MM.1S (cell line): ENCODE results near the gene IL17REL.

Experiments
- DNase-seq: peaks from one replicate; pipeline ENCODE4 v3.0.0-alpha.2; 2015
- H2AFZ ChIP-seq: fragments of 300-600 bp; sonication (generic); 2 replicates; pipeline ENCODE4 v1.6.0; 2016; ENCODE audit warnings: antibody characterized with exemption, low read length
- H3F3A ChIP-seq: fragments of 300-600 bp; sonication (generic); 2 replicates; pipeline ENCODE4 v1.6.1; 2016; ENCODE audit warnings: mild to moderate bottlenecking, antibody characterized with exemption, low read length, moderate library complexity, mixed read lengths; ENCODE audit not compliant: insufficient read depth
- H3K27ac ChIP-seq: fragments of 300-600 bp; sonication (generic); 2 replicates; pipeline ENCODE4 v1.5.1; 2016; ENCODE audit warnings: mild to moderate bottlenecking, low read length
- H3K27me3 ChIP-seq: fragments of 300-600 bp; sonication (generic); replicated peaks from 2 replicates; pipeline ENCODE4 v1.6.0; 2016; ENCODE audit warnings: low read length; ENCODE audit not compliant: insufficient read depth
- H3K36me3 ChIP-seq: fragments of 300-600 bp; sonication (generic); replicated peaks from 2 replicates; pipeline ENCODE4 v1.6.1; 2016; ENCODE audit warnings: mild to moderate bottlenecking, low read length, mixed read lengths; ENCODE audit not compliant: insufficient read depth
- H3K4me1 ChIP-seq: fragments of 300-600 bp; sonication (generic); 2 replicates; pipeline ENCODE4 v1.6.1; 2016; ENCODE audit warnings: low read length, mixed read lengths
- H3K4me2 ChIP-seq: fragments of 300-600 bp; sonication (generic); 2 replicates; pipeline ENCODE4 v1.6.0; 2016; ENCODE audit warnings: low read depth, low read length
- H3K4me3 ChIP-seq: fragments of 300-600 bp; sonication (generic); 2 replicates; pipeline ENCODE4 v1.5.1; 2016; ENCODE audit warnings: low read length, mixed read lengths
- H3K79me2 ChIP-seq: fragments of 300-600 bp; sonication (generic); 2 replicates; pipeline ENCODE4 v1.6.1; 2016; ENCODE audit warnings: mixed run types, low read length, mixed read lengths
- H3K9ac ChIP-seq: fragments of 300-600 bp; sonication (generic); 2 replicates; pipeline ENCODE4 v1.6.1; 2016; ENCODE audit warnings: low read length, mixed read lengths
- H3K9me2 ChIP-seq: fragments of 300-600 bp; sonication (generic); replicated peaks from 2 replicates; pipeline ENCODE4 v1.6.1; 2016; ENCODE audit warnings: mild to moderate bottlenecking, low read length, mixed read lengths; ENCODE audit not compliant: insufficient read depth
- H3K9me3 ChIP-seq: fragments of 300-600 bp; sonication (generic); replicated peaks from 2 replicates; pipeline ENCODE4 v1.6.1; 2016; ENCODE audit warnings: mild to moderate bottlenecking, low read length, mixed read lengths; ENCODE audit not compliant: insufficient read depth
- H4K20me1 ChIP-seq: fragments of 300-600 bp; sonication (generic); 2 replicates; pipeline ENCODE4 v1.6.1; 2016; ENCODE audit warnings: mild to moderate bottlenecking, low read length, moderate library complexity, mixed read lengths; ENCODE audit not compliant: insufficient read depth
- EZH2 ChIP-seq: fragments of 300-600 bp; sonication (generic); optimal IDR thresholded peaks from 2 replicates; pipeline ENCODE3; 2017; ENCODE audit warnings: low read depth, mild to moderate bottlenecking, antibody characterized with exemption, low read length, mixed read lengths
- EZH2phosphoT487 ChIP-seq: fragments of 300-600 bp; sonication (generic); IDR thresholded peaks from 2 replicates; pipeline ENCODE4 v1.6.1; 2018; ENCODE audit warnings: antibody characterized with exemption, low read length
- TF ChIP-seq, protein P1 (sequence below): fragments of 300-600 bp; sonication (generic); IDR thresholded peaks from 2 replicates; pipeline ENCODE4 v1.5.1; 2016; ENCODE audit warnings: antibody characterized with exemption, low read length, mixed read lengths

The IL17REL gene

DNA sequence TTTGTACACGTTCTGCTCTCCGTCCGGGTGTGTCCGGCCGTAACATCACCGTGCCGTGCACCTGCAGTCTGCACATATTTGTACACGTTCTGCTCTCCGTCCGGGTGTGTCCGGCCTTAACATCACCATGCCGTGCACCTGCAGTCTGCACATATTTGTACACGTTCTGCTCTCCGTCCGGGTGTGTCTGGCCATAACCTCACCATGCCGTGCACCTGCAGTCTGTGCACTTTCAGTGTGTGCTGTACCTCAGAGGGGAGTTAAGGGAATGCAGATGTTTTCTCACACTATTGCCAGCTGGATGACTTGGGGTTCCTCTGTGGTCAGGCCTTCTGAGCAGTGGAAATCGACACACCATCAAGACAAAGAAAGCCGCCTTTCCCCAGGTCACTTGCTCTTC is 41.3 kb upstream of the IL17REL start:
- TF ChIP-seq, protein P1, sequence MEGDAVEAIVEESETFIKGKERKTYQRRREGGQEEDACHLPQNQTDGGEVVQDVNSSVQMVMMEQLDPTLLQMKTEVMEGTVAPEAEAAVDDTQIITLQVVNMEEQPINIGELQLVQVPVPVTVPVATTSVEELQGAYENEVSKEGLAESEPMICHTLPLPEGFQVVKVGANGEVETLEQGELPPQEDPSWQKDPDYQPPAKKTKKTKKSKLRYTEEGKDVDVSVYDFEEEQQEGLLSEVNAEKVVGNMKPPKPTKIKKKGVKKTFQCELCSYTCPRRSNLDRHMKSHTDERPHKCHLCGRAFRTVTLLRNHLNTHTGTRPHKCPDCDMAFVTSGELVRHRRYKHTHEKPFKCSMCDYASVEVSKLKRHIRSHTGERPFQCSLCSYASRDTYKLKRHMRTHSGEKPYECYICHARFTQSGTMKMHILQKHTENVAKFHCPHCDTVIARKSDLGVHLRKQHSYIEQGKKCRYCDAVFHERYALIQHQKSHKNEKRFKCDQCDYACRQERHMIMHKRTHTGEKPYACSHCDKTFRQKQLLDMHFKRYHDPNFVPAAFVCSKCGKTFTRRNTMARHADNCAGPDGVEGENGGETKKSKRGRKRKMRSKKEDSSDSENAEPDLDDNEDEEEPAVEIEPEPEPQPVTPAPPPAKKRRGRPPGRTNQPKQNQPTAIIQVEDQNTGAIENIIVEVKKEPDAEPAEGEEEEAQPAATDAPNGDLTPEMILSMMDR: no peak
- no peak for TF ChIP-seq EZH2
- no peak for TF ChIP-seq EZH2phosphoT487
- H3K9me3 ChIP-seq: no peaks in the 10 kb centered on the region
- peak overlapping the region; percentile 39; the same call in 1 of the 2 replicates for H2AFZ ChIP-seq
- H3K4me3 ChIP-seq: no peak overlapping the region
- no peaks in the 10 kb centered on the region for H3K36me3 ChIP-seq
- peak overlapping the region; percentile 50; the same call in 1 of the 2 replicates for H3K27ac ChIP-seq
- peak overlapping the region; percentile 20; the same call in 1 of the 2 replicates for H3K4me2 ChIP-seq
- H3F3A ChIP-seq: peaks cover 5% of the 10 kb centered on the region; the same call in 1 of the 2 replicates
- H3K79me2 ChIP-seq: no peaks in the 10 kb centered on the region
- H3K9me2 ChIP-seq: no peaks in the 10 kb centered on the region
- H3K4me1 ChIP-seq: no peaks in the 10 kb centered on the region
- peaks cover 52% of the 10 kb centered on the region for H3K27me3 ChIP-seq
- H3K9ac ChIP-seq: no peak overlapping the region
- no peaks in the 10 kb centered on the region for H4K20me1 ChIP-seq
- DNase-seq: peak; percentile 86

DNA sequence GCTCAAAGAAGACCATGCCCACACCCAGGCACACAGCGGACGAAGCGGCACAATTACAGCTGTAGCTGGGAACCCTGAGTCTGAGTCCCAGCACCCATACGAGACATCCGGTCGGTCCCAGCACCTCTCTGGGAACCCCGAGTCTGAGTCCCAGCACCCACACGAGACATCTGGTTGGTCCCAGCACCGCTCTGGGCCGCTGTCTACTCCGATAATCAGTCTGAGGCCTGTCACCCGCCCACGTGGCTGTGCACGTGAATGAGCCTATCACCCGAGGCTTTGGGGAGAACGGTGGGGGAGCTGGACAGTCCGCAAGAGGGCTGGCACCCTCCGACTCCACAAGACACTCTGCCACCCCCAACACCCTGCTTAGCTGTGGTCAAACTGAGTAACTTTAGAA is 39.4 kb upstream of the IL17REL start:
- peaks cover 5% of the 10 kb centered on the region; the same call in 1 of the 2 replicates for H3F3A ChIP-seq
- no peaks in the 10 kb centered on the region for H3K79me2 ChIP-seq
- peaks cover 67% of the 10 kb centered on the region for H3K27me3 ChIP-seq
- DNase-seq: no peak
- no peaks in the 10 kb centered on the region for H3K9me2 ChIP-seq
- H3K9me3 ChIP-seq: no peaks in the 10 kb centered on the region
- H3K4me1 ChIP-seq: no peaks in the 10 kb centered on the region
- no peaks in the 10 kb centered on the region for H4K20me1 ChIP-seq
- no peak overlapping the region for H3K9ac ChIP-seq
- no peak overlapping the region for H3K4me3 ChIP-seq
- H2AFZ ChIP-seq: no peak overlapping the region
- H3K4me2 ChIP-seq: no peak overlapping the region
- TF ChIP-seq EZH2 (no peak), EZH2phosphoT487 (no peak)
- TF ChIP-seq, protein P1: no peak
- H3K36me3 ChIP-seq: no peaks in the 10 kb centered on the region
- no peak overlapping the region for H3K27ac ChIP-seq

DNA sequence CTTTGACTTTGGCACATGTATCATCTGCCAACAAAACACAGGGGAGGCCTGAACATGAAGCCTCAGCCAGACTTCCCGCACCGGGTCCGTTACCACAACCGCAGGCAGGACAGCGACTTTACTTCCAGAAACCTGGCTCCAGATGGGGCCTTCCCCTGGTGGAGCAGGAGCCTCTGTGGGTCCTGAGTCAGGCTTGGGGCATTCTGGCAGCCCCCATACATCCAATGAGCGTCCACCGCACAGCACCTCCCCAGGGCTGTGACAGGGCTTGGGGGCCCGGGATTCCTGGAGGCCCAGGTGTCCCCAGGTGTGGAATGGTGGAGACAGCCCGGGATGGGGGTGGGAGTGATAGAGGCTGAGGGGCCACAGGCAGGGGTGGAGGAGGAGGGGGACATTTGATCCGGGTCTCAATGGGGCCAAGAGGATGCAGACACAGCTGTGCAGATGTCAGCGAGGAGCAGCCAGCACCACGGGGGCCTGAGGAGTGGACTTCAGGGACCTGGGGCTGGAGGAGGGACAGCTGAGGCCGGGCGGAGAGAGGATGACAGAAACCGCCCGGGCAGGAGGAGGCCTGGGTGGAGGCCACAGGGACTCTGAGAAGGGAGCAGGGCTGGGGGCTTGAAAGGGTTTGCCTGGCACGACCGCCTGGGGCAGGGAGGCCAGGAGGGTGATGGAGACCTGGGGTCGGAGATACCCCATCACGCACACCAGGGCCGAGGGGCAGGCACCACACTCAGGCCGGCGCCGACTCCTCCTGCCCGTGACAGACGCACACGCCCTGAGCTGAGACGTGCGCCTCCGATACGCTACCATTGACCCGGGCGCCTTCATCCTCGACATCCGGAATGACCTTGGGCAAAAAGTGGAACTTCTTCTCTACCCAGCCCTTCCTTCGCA is 37.0 kb upstream of the IL17REL start:
- no peak overlapping the region for H3K4me2 ChIP-seq
- no peak overlapping the region for H3K9ac ChIP-seq
- H3K4me1 ChIP-seq: no peaks in the 10 kb centered on the region
- H2AFZ ChIP-seq: no peak overlapping the region
- H3K36me3 ChIP-seq: no peaks in the 10 kb centered on the region
- no peak for DNase-seq
- no peak overlapping the region for H3K27ac ChIP-seq
- no peaks in the 10 kb centered on the region for H3K79me2 ChIP-seq
- no peak overlapping the region for H3K4me3 ChIP-seq
- H4K20me1 ChIP-seq: no peaks in the 10 kb centered on the region
- no peaks in the 10 kb centered on the region for H3K9me3 ChIP-seq
- TF ChIP-seq, protein P1: no peak
- no peak for TF ChIP-seq EZH2phosphoT487
- TF ChIP-seq EZH2: no peak
- no peaks in the 10 kb centered on the region for H3K9me2 ChIP-seq
- H3K27me3 ChIP-seq: peaks cover 90% of the 10 kb centered on the region
- peaks cover 5% of the 10 kb centered on the region; the same call in 1 of the 2 replicates for H3F3A ChIP-seq
